Superior temporal gyrus (tissue), 1 donor: Measurements from ENCODE around the gene FBXL7.

Experiments
- DNase-seq: peaks from one replicate; pipeline ENCODE4 v3.0.0-alpha.2; 2016; ENCODE audit errors: extremely low spot score

FBXL7 gene

GRCh38 chr5:15502208-15502607 is 2.2 kb downstream of the FBXL7 start:
- DNase-seq: no peak

DNA sequence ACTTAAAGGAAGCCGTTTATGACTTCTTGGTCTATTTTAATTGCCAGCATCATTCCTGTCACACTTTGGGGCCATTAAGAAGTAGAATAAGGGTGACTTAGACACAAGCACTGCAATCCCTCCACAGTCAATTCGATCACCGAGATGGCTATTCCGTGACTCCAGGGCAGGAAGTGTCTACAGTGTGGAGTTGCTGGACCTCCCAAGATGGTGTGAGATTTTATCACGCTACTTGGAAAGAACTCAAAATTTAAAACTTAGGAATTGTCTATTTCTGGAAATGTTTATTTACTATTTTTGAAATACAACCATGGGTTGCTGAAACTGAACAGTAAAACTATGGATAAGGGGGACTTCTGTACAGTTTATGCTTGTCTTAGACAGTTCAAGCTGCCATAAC is 6.2 kb downstream of the FBXL7 start:
- no peak for DNase-seq

DNA sequence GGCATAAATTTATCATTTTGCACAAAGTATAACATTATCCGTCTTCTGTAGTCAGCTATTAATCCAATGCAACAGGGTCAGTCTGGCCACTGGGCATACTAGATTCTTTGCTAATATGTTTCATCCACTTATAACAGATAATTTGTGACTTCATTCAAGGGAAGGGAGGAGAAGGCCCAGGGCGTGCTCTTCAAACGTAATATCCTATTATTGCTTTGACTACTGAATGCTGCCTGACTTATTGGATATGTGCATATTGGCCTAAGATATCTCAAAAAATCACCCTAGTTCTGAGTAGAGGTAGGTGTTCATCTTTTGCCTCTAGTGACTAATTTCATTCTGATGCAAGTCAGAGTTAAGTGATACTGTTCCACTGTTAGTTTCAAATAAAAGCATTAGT is 6.9 kb downstream of the FBXL7 start:
- DNase-seq: no peak

DNA sequence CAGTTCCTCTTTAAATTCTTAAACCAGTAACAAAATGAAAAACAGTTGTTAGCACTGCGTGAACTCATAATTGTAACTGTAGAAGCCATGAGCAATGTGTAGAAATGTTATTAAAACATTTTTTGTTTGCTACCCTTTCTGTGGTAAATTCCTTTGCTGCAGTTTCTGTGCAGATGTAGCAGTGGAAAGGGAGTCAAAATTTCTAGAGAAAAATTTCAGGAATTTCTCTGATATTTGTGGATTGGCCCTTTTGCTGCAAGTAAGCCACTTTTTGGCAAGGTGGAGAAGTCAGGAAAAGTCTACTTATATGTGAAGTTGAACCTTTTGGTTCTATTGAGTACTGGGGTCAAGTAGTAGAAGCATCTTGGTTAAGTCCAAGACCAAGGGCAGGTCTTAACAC is 10.1 kb downstream of the FBXL7 start:
- DNase-seq: no peak

GRCh38 chr5:15510831-15511230 is 10.9 kb downstream of the FBXL7 start:
- DNase-seq: no peak

DNA sequence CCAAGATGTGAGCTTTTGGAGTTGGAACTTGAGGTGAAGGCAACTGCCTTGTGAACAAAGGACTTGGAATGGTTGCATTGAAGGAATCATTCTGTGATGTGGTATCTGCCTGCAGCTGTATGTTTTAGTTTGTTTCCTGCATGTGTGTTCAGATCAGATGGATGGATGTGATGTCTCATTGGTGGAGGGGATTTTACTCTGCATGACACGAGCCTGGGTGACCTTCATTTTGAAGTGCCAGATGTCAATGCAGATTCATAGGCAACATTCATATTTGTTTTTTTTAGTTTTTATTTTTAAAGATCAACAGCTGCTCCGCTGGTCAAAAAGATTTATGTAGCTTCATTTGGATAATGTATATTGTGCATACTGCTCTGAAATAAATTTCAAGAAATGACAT is 13.5 kb downstream of the FBXL7 start:
- DNase-seq: no peak

DNA sequence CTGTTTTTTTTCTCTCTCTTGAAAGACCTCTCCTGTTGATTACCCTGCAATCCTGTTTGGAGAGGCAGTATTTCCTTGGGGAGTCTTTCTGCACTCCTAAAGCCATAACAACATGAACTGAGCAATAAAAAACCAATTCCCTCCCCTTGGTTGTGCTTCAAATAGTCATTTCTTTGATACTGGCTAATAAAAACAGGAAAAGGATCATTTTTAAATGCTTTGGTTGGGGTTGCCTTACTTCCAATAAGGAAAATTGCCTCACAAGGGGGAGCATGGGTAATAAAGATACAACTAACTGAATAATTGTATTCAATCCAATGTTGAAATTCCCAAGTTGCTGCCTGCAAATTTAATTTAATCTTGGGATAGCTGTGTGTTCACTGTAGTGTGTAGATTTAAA is 13.9 kb downstream of the FBXL7 start:
- no peak for DNase-seq

DNA sequence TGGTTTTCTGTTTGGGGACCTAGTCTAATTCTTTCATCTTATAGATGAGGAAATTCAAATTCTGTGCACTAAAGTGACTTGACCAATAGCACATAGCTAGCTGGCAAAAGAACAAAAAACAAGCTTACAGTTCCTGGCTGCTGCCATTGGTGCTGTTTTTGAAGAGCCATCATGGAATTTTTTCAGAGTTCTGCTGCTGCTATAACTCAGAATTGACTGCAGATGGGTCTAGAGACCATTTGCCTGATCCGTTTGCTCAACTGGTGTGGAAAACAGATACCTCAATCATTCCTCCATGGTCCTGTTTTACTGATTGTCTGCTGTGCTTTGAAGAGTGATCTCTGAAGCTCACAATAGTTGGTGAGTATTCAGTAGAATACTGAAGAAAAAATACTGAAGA is 15.2 kb downstream of the FBXL7 start:
- peak; percentile 53 for DNase-seq

DNA sequence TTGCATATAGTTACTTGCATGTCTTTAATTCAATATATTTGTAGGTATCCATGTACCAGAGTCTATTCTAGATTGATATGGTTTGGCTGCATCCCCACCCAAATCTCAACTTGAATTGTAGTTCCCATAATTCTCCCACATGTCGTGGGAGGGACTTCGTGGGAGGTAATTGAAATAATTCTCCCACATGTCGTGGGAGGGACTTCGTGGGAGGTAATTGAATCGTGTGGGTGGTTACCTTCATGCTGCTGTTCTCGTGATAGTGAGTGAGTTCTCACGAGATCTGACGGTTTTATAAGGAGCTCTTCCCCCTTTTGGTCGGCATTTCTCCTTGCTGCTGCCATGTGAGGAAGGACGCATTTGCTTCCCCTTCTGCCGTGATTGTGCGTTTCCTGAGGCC is 16.5 kb downstream of the FBXL7 start:
- no peak for DNase-seq

DNA sequence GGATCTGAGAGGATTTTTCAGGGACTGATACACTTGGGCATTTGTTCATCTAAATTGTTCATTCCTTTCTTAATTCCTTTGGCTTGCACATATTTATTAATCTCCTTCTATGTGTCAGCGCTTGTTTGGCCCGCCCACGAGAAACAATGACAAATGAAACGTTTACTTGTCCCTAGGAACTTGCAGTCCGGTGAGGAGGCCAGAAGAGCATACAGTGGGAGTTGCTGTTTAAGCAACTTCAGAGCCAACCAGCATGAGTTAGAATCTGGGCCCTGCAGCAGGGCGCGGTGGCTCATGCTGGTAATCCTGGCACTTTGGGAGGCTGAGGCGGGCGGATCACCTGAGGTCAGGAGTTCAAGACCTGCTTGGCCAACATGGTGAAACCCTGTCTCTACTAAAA is 18.8 kb downstream of the FBXL7 start:
- DNase-seq: no peak

GRCh38 chr5:15520856-15521255 is 20.9 kb downstream of the FBXL7 start:
- no peak for DNase-seq

DNA sequence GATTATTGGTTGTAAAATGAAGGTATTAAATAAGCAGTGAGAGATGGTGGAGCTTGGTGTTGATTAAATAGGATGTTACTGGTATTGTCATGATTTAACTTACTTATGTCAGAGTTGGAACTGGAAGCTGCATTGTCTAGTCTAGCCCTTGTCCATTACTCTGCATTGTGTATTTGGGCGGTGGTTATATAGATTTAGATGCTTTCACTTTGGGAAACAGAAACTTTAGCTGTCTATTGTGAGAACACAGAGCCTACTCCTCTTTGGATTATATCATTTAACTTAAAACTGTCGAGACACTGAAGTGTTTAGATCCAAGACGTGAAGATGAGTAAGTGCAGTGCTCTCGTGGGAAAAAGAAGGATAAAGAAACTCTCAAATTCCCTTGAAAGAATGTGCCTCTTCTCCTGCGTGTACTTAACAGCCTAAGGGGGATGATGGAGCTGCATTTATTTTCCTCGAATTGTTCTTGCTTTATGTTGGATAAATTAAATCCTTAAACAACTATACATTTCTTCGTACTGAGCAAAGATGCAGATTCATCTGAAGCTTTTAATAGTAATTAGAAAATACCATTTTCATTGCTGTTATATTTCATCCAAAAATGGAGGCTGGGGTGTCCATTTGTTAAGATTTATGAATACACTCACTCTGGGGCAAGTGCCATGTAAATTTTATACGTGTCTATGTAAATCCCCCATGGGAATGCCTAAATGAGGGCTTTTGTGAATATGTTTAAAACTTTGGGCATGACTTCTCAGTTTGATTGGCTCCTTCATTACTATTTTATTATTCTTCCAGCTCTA is 21.6 kb downstream of the FBXL7 start:
- no peak for DNase-seq

GRCh38 chr5:15522187-15522520 is 22.2 kb downstream of the FBXL7 start:
- no peak for DNase-seq

- DNase-seq: no peak
Observed at GRCh38 chr5:15524712-15525111, 24.7 kb downstream of the FBXL7 start.

DNA sequence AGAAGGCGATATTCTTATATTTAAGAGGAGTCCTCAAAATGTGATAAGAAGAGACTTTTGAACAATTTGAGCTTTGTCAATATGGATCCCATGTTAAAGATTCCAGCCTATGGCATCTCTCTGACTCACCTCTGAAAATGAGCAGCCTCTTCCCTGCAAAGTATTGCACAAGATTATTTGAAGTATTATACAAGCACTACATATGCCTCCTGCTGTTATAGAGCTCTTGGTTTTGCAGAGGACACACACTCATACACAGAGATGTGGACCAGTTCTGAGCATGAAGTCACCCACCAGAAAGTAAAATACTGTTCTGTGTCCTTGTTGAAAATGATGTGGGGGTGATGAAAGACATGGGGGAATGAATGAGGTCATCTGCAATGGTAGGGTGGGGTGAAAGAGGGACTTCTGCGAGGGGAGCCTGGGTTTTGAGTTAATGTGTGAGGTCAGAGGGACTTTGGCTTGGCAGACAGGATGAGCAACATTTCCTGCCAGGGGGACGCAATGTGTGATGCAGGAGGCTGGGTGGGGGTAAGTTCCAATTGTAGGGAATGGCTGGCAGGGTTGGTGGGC is 25.8 kb downstream of the FBXL7 start:
- DNase-seq: no peak

DNA sequence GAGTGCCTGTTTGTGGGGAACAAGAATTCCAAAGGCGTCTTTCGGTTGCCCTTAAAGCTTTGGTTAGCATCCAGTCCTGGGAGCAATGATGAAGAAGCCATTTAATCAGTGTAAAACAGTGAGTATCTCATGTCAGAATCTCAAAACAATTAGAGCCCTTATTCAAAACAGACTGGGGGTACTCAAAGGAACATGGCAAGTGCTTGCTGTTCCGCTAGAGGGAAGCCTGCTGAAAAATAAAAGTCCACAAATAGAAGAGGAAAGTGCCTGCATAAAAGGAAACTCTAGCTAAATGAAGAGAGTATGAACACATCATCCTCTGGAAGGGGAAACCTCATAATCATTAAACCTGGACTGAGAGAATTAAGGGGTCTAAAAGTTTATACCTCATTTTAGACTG is 26.4 kb downstream of the FBXL7 start:
- peak; percentile 76 for DNase-seq

GRCh38 chr5:15528476-15528875 is 28.5 kb downstream of the FBXL7 start:
- DNase-seq: no peak

- DNase-seq: no peak
Observed at GRCh38 chr5:15529013-15529412, 29.0 kb downstream of the FBXL7 start.

GRCh38 chr5:15529821-15530220 is 29.8 kb downstream of the FBXL7 start:
- no peak for DNase-seq

- DNase-seq: no peak
Observed at GRCh38 chr5:15533129-15533893, 33.3 kb downstream of the FBXL7 start.

DNA sequence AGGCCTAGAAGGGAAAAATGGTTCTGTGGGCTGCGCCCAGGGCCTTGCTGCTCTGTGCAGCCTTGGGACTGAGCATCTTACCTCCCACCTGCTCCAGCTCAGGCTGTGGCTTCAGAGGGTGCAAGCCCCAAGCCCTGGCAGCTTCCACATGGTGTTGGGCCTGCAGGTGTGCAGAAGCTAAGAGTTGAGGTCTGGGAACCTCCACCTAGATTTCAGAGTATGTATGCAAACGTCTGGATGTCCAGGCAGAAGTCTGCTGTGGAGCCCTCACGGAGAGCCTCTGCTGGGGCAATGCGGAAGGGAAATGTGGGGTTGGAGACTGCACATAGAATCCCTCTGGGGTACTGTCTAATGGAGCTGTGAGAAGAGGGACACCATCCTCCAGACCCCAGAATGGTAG is 36.0 kb downstream of the FBXL7 start:
- no peak for DNase-seq

DNA sequence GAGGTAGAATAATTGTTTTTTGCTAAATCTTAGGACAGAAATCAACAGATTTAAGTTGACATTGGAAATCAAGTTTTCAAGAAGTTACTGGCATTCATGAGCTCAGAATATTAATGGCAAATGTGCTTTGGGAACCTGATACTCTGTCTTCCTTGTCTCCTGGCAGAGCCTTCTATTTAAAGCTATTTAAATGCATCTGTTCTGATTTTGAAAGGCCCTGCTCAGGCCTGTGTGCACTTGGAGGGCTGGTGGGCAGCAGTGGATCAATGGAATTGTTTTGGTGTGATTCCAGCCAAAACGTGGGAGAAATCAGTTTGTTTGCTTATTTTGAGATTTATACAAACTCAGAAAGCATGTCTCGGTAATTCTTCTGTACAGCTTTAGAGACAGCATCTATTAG is 38.5 kb downstream of the FBXL7 start:
- no peak for DNase-seq

GRCh38 chr5:15539951-15540350 is 40.0 kb downstream of the FBXL7 start:
- DNase-seq: no peak
